GM12874 (cell line): Measurements from ENCODE around the gene NDC80.

Experiments
- CTCF ChIP-seq: IDR thresholded peaks from 2 replicates; pipeline ENCODE4 v1.5.1; 2011; ENCODE audit warnings: low read depth, mild to moderate bottlenecking, control low read depth, low read length, moderate library complexity; ENCODE audit not compliant: insufficient read depth

Gene NDC80

GRCh38 chr18:2602844-2603243 is 31.5 kb downstream of the NDC80 start:
- no peak for TF ChIP-seq CTCF

GRCh38 chr18:2606335-2606734 is 35.0 kb downstream of the NDC80 start:
- no peak for TF ChIP-seq CTCF

GRCh38 chr18:2609604-2610003 is 38.2 kb downstream of the NDC80 start:
- no peak for TF ChIP-seq CTCF

GRCh38 chr18:2610549-2610948 is 39.2 kb downstream of the NDC80 start:
- no peak for TF ChIP-seq CTCF

- TF ChIP-seq CTCF, result no peak
These were observed 41.6 kb downstream of the NDC80 start for GRCh38 chr18:2612996-2613395.

- no peak for TF ChIP-seq CTCF
These were observed 46.1 kb downstream of the NDC80 start for GRCh38 chr18:2617401-2617998.

- TF ChIP-seq CTCF, result no peak
These were observed 46.7 kb downstream of the NDC80 start for GRCh38 chr18:2618009-2618408.
